ENCODE results near the gene RPL41. TPM values are rescaled to one million over a fixed set of nuclear protein-coding genes. Genes with fewer than 3 reads are reported as not detected.

RPL41 gene
- total and polyA plus RNA-seq, 5 experiments from 2014 or later, result 5,098 to 10,436 (median 8,782) TPM

DNA sequence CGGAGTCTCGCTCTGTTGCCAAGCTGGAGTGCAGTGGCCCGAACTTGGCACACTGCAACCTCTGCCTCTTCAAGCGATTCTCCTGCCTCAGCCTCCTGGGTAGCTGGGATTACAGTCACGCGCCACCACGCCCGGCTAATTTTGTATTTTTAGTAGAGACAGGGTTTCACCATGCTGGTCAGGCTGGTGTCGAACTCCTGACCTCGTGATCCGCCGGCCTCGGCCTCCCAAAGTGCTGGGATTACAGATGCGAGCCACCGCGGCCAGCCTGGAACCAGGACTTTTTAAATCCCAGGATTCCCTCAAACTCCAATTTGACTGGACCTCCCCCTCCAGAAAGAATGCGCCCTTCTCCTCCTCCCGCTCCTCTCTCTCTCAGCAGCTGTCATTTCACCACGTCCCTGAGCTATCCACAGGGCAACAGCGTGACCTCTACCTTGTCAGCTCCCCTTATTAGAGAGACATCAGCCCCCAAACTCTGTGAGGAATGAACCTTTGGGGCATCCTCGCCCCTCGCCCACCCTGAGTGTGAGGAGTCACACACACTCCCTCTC is 13.6 kb downstream of the RPL41 start:
- no peak for ATAC-seq
- no peaks in the 10 kb centered on the region for H3K27me3 Mint-ChIP-seq
- no peak for DNase-seq
- peaks cover 0 to 53% (median 40%) of the 10 kb centered on the region in 3 donors for H3K36me3 Mint-ChIP-seq
- peaks cover 35 to 76% (median 70%) of the 10 kb centered on the region in 4 donors for H3K4me1 Mint-ChIP-seq
- peaks cover 0 to 2% (median 0%) of the 10 kb centered on the region in 9 donors for H3K9me3 Mint-ChIP-seq
- peak overlapping the region; percentile 90 to 99 (median 95) for H3K27ac Mint-ChIP-seq
- POLR2A ChIA-PET, result interaction anchor here (0.6 to 17.5 kb wide), 13 partner anchors 11 to 589 kb away, joined by 3 to 284 read pairs (median 6); partner anchors contain the start of genes MYL6, PA2G4, RNF41 and RPL41
- peak overlapping the region; percentile 97 to 100 (median 99) for H3K4me3 Mint-ChIP-seq

DNA sequence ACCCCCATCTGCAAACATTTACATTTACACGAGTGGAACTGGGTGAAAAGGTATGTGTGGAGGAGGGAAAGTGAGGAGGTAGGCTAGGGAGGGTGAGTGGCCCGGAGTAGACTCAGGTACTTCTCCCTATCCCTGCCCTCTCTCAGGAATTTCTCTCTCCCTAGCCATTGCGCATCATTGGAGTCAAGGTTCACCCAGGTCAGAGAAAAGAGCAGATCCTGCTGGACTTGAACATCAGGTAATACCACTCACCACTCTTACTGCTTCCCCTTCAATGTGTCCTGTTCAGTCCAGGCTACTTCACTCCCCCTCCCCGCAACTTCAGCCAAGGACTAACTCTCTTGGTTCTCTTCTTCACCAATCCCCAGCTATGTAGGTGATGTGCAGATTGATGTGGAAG is 14.4 kb downstream of the RPL41 start:
- no peak for ATAC-seq
- H3K4me1 Mint-ChIP-seq, result peaks cover 35 to 76% (median 67%) of the 10 kb centered on the region in 4 donors
- peaks cover 0 to 61% (median 41%) of the 10 kb centered on the region in 3 donors for H3K36me3 Mint-ChIP-seq
- peak overlapping the region; percentile 90 to 99 (median 95) for H3K27ac Mint-ChIP-seq
- H3K9me3 Mint-ChIP-seq, result peaks cover 0 to 2% (median 0%) of the 10 kb centered on the region in 9 donors
- no peaks in the 10 kb centered on the region for H3K27me3 Mint-ChIP-seq
- POLR2A ChIA-PET, result interaction anchor here (0.6 to 17.5 kb wide), 6 partner anchors 10 to 443 kb away, joined by 4 to 284 read pairs (median 126); partner anchors contain the start of genes MYL6, PA2G4, RPL41 and SMARCC2
- H3K4me3 Mint-ChIP-seq, result peak overlapping the region; percentile 97 to 100 (median 99)
- DNase-seq, result no peak

DNA sequence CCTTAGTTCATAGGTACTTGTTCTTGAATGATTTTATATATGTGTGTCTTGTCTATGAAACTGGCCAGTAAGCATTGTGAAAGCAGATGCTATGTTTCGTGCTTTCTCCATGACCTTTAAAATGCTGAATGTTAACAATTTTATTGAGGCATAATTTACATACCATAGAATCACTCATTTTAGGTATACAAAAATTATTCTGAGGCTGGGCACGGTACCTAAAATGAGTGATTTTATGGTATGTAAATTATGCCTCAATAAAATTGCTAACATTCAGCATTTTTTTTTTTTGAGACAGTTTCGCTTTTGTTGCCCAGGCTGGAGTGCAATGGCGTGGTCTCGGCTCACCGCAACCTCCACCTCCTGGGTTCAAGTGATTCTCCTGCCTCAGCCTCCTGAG is 18.5 kb downstream of the RPL41 start:
- H3K36me3 Mint-ChIP-seq, result peaks cover 9 to 97% (median 64%) of the 10 kb centered on the region in 3 donors
- peaks cover 41 to 86% (median 77%) of the 10 kb centered on the region in 4 donors for H3K4me1 Mint-ChIP-seq
- ATAC-seq (no peak), DNase-seq (no peak)
- POLR2A ChIA-PET, result no interaction called here
- no peaks in the 10 kb centered on the region for H3K27me3 Mint-ChIP-seq
- peak overlapping the region in 3 of 10 donors; percentile 74 to 90 (median 88) for H3K27ac Mint-ChIP-seq
- peaks cover 0 to 2% (median 0%) of the 10 kb centered on the region in 9 donors for H3K9me3 Mint-ChIP-seq
- no peak overlapping the region for H3K4me3 Mint-ChIP-seq

DNA sequence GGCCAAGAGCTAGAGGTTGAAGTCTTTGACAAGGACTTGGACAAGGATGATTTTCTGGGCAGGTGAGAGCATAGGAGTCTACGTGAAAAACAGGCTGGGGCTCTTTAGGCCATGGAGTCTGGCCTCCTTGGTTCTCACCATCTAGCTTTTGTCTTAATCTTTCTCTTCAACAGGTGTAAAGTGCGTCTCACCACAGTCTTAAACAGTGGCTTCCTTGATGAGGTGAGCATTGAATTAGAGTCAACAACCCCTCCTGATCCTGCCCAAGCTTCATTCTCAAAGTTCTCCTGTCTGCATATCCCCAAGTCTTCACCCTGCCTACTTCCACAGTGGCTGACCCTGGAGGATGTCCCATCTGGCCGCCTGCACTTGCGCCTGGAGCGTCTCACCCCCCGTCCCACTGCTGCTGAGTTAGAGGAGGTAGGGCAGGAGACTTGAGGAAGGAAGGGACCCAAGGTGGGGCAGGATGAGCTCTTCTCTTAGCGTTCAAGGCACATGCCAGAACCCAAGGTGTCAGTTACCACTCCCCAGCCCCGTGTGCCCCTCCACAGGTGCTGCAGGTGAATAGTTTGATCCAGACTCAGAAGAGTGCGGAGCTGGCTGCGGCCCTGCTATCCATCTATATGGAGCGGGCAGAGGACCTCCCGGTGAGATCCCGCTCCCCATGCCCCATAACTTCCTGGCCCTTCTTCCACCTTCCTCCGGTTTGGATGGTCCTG is 21.6 kb downstream of the RPL41 start:
- Mint-ChIP-seq H3K4me3 (peak overlapping the region in 9 of 10 donors; percentile 49 to 82 (median 71)), H3K27ac (peak overlapping the region; percentile 85 to 94 (median 92)), H3K36me3 (peaks cover 9 to 96% (median 53%) of the 10 kb centered on the region in 3 donors), H3K4me1 (peaks cover 33 to 80% (median 70%) of the 10 kb centered on the region in 4 donors), H3K9me3 (no peaks in the 10 kb centered on the region), H3K27me3 (no peaks in the 10 kb centered on the region)
- POLR2A ChIA-PET, result interaction anchor here (0.6 to 9.7 kb wide), 15 partner anchors 10 to 301 kb away, joined by 3 to 146 read pairs (median 4); partner anchors contain the start of genes ESYT1, MYL6, RNF41 and RPL41
- DNase-seq (peak in 3 of 10 donors; percentile 31 to 41 (median 41)), ATAC-seq (peak; percentile 49 to 56)

DNA sequence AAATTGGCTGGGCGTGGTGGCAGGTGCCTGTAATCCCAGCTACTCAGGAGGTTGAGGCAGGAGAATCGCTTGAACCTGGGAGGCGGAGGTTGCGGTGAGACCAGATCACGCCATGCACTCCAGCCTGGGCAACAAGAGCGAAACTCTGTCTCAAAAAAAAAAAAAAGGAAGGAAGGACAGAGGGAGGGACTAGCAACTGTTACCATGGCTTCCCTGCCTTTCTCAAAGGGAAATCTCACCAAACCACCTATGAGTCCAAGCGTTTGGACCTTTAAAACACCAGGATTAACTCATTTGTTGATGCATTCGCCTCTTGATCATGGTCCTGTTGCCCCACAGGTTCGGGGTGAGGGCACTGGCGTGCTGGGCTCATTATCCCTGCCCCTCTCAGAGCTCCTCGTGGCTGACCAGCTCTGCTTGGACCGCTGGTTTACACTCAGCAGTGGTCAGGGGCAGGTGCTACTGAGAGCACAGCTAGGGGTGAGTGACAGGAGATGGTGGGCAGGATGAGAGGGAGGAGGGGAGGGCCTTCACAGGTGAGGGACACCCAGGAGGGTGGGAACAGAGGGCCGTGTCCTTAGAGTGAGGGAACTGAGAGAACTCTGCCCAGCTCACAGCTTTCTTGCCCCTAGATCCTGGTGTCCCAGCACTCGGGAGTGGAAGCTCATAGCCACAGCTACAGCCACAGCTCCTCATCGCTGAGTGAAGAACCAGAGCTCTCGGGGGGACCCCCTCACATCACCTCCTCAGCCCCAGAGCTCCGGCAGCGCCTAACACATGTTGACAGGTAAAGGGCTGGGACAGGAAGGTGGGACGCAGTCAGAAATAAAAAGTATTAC is 25.7 kb downstream of the RPL41 start:
- DNase-seq (no peak), ATAC-seq (no peak)
- H3K27me3 Mint-ChIP-seq, result no peaks in the 10 kb centered on the region
- peaks cover 9 to 90% (median 42%) of the 10 kb centered on the region in 3 donors for H3K36me3 Mint-ChIP-seq
- no peaks in the 10 kb centered on the region for H3K9me3 Mint-ChIP-seq
- H3K4me1 Mint-ChIP-seq, result peaks cover 28 to 73% (median 66%) of the 10 kb centered on the region in 4 donors
- H3K4me3 Mint-ChIP-seq, result no peak overlapping the region
- POLR2A ChIA-PET, result interaction anchor here (1.1 to 9.7 kb wide), 5 partner anchors 8 to 46 kb away, joined by 3 to 146 read pairs (median 5); partner anchors contain the start of gene ESYT1
- peak overlapping the region in 9 of 10 donors; percentile 46 to 91 (median 78) for H3K27ac Mint-ChIP-seq

DNA sequence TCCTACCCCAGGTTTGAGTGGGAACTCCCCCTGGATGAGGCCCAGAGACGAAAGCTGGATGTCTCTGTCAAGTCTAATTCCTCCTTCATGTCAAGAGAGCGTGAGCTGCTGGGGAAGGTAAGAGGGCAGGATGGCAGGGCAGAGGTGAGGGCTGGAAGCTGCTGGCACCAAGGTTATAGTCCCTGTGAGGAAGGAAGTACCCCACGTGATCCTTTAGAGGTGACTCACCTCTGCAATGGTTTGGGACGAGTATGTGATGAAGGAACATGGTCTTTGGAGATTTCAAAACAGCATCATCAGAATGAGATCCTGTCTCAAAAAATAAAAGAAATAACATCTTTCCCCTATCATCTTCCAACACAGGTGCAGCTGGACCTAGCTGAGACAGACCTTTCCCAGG is 26.8 kb downstream of the RPL41 start:
- peaks cover 9 to 80% (median 35%) of the 10 kb centered on the region in 3 donors for H3K36me3 Mint-ChIP-seq
- POLR2A ChIA-PET, result interaction anchor here (1.4 to 9.7 kb wide), 5 partner anchors 9 to 18 kb away, joined by 3 to 146 read pairs (median 6); partner anchors contain the start of genes ESYT1 and MYL6
- ATAC-seq (peak in 1 of 2 donors; percentile 38), DNase-seq (no peak)
- H3K4me1 Mint-ChIP-seq, result peaks cover 23 to 63% (median 56%) of the 10 kb centered on the region in 4 donors
- H3K9me3 Mint-ChIP-seq, result no peaks in the 10 kb centered on the region
- H3K27ac Mint-ChIP-seq, result peak overlapping the region; percentile 56 to 91 (median 84)
- H3K4me3 Mint-ChIP-seq, result peak overlapping the region in 6 of 10 donors; percentile 24 to 67 (median 42)
- H3K27me3 Mint-ChIP-seq, result no peaks in the 10 kb centered on the region

DNA sequence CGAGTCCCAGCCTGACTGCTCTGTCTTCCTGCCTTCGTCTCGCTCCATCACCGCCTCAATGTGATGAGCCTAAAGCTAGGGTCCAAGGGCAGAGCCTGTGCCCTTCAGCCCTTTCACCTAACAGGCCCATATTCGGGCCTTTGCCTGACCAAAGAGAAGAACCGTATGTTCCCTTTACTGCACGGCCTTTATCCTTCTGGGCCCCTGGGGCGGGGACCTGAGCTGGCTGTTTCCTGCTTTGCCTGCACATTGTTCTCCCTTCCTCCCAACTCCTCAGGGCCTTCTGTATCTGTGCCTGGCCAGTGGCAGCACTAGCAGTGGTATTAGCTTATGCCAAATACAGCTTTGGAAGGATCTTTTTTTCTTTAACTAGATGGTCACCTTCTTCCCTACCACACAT is 27.4 kb downstream of the RPL41 start:
- no peak overlapping the region for H3K4me3 Mint-ChIP-seq
- peaks cover 5 to 73% (median 31%) of the 10 kb centered on the region in 3 donors for H3K36me3 Mint-ChIP-seq
- peak overlapping the region; percentile 16 to 91 (median 86) for H3K27ac Mint-ChIP-seq
- POLR2A ChIA-PET, result interaction anchor here (0.5 to 9.7 kb wide), 12 partner anchors 8 to 43 kb away, joined by 3 to 146 read pairs (median 3); partner anchors contain the start of genes ESYT1, MYL6 and ZC3H10
- H3K4me1 Mint-ChIP-seq, result peaks cover 16 to 56% (median 49%) of the 10 kb centered on the region in 4 donors
- no peaks in the 10 kb centered on the region for H3K9me3 Mint-ChIP-seq
- ATAC-seq (no peak), DNase-seq (no peak)
- H3K27me3 Mint-ChIP-seq, result no peaks in the 10 kb centered on the region

DNA sequence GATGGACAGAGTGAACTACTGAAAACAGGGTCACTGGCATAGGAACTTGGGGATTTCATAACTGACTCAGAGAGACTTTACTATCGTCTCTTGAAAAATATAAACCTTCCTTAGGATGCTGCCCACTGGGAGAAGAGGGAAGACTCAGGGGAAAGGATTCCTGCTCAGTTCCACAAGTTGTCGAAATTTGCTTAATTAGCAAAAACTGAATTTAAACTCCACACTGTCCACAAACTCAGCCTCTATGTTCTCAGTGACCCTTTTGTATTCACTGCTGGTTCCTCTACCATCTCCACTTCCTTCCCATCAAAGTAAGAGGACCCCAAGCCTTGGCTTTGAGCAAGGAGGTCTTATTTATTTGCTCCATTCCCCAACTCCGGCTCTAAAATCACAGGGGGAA is 28.8 kb downstream of the RPL41 start:
- Mint-ChIP-seq H3K9me3 (no peaks in the 10 kb centered on the region), H3K4me1 (peaks cover 14 to 48% (median 40%) of the 10 kb centered on the region in 4 donors), H3K4me3 (no peak overlapping the region), H3K27me3 (no peaks in the 10 kb centered on the region), H3K27ac (peak overlapping the region in 4 of 10 donors; percentile 10 to 91 (median 36)), H3K36me3 (peaks cover 0 to 60% (median 24%) of the 10 kb centered on the region in 3 donors)
- POLR2A ChIA-PET, result interaction anchor here (0.6 to 9.7 kb wide), 5 partner anchors 13 to 168 kb away, joined by 3 to 146 read pairs (median 9); partner anchors contain the start of genes ESYT1 and MYL6
- ATAC-seq, result no peak
- DNase-seq, result no peak

DNA sequence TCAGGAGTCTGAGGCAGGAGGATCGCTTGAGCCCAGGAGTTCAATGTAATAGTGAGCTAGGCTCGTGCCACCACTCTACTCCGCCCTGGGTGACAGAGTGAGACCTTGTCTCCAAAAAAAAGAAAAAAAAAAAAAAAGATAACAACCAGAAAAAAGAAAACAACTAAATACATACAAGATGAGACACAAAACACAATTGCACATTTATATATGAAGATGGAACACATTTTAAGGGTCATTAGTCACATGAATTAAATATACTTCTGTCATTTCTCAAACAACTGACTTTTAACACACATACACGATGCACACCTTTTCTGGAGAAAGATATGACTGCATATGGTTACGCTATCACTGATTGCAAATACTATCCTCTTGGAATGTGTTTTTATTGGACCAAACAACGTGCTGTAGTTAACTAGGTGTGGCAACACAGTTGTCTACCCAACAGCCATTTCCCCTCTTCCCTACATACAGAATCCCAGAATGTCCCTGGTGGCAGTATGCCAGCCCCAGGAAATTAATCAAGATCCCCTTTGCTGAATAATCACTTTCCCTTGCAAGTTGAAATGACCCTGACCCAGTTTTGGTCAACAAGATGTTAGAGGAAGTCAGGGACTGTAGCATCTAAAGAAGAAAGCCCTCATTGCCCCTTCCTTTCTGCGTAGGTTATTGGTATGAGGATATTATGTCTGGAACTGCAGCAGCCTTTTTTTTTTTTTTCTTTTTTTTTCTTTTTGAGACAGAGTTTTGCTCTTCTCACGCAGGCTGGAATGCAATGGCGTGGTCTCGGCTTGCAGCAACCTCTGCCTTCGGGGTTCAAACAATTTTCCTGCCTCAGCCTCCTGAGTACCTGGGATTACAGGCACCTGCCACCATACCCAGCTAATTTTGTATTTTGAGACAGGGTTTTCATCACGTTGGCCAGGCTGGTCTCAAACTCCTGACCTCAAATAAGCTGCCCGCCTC is 30.3 kb downstream of the RPL41 start:
- DNase-seq (no peak), ATAC-seq (no peak)
- Mint-ChIP-seq H3K36me3 (peaks cover 0 to 46% (median 15%) of the 10 kb centered on the region in 3 donors), H3K4me3 (no peak overlapping the region), H3K9me3 (no peaks in the 10 kb centered on the region), H3K27me3 (no peaks in the 10 kb centered on the region), H3K4me1 (peaks cover 18 to 53% (median 45%) of the 10 kb centered on the region in 4 donors), H3K27ac (peak overlapping the region; percentile 21 to 85 (median 64))
- POLR2A ChIA-PET, result interaction anchor here (0.6 to 0.8 kb wide), 4 partner anchors 14 to 408 kb away, joined by 3 read pairs; partner anchors contain the start of gene TIMELESS

DNA sequence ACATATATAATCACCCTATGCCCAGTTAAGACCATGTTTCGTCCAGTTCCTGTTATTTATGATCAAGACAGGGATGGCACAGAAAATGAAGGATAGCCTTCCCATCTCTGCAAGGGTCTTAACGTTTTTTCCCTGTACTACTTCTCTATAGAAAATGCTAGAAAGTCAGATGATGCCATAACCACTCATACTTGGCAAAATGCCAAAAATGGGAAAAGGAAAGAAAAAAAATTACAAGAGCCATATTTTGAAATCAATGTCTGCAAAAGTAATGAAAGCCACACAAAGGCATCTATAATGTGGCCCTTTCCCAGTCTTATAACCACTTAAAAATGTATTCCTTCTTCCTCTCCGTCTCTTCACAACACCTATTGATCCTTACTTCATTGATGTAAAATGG is 34.1 kb downstream of the RPL41 start:
- no peak for ATAC-seq
- Mint-ChIP-seq H3K4me1 (peaks cover 17 to 50% (median 38%) of the 10 kb centered on the region in 4 donors), H3K27me3 (no peaks in the 10 kb centered on the region), H3K9me3 (no peaks in the 10 kb centered on the region), H3K4me3 (peak overlapping the region; percentile 25 to 93 (median 76)), H3K36me3 (peaks cover 0 to 8% (median 0%) of the 10 kb centered on the region in 3 donors), H3K27ac (peak overlapping the region; percentile 68 to 99 (median 91))
- no peak for DNase-seq
- POLR2A ChIA-PET, result interaction anchor here (0.7 to 3.1 kb wide), 11 partner anchors 8 to 481 kb away, joined by 3 to 18 read pairs (median 6); partner anchors contain the start of genes CNPY2, PA2G4, RNF41 and ZC3H10
